ENCODE data around the gene CCDC181.

GRCh38 chr1:169367096-169367685, 60.1 kb downstream of the CCDC181 start:
- no peak for TF ChIP-seq CTCF (IDR thresholded peaks at IDR 0.05; ENCODE audit: low read depth, low read length, poor library complexity, severe bottlenecking)
- no peak for TF ChIP-seq EZH2phosphoT487 (IDR thresholded peaks at IDR 0.05; ENCODE audit: borderline replicate concordance, low read length)

Measured in DOHH2 (cell line).